D341Med (cell line): ENCODE measurements around the gene TDRD9.
A peak's percentile ranks its signal among the peaks of the same experiment; 100 is the strongest.

Experiments
- DNase-seq: peaks from one replicate; pipeline ENCODE4 v3.0.0; 2012; ENCODE audit warnings: low spot score

The TDRD9 gene

GRCh38 chr14:104091061-104091926 is 163.0 kb downstream of the TDRD9 start:
- DNase-seq: no peak

GRCh38 chr14:104091927-104092771 is 163.9 kb downstream of the TDRD9 start:
- DNase-seq: no peak

GRCh38 chr14:104092931-104093365 is 164.7 kb downstream of the TDRD9 start:
- DNase-seq: no peak

- no peak for DNase-seq
Measured at GRCh38 chr14:104093366-104094055, 165.3 kb downstream of the TDRD9 start.

- DNase-seq: no peak
Measured at GRCh38 chr14:104094056-104094708, 165.9 kb downstream of the TDRD9 start.

GRCh38 chr14:104094709-104095425 is 166.6 kb downstream of the TDRD9 start:
- DNase-seq: peak; percentile 93

GRCh38 chr14:104095426-104096310 is 167.4 kb downstream of the TDRD9 start:
- no peak for DNase-seq

GRCh38 chr14:104096318-104096717 is 168.1 kb downstream of the TDRD9 start:
- DNase-seq: no peak

- DNase-seq: no peak
Measured at GRCh38 chr14:104096751-104097700, 168.8 kb downstream of the TDRD9 start.

GRCh38 chr14:104098272-104099095 is 170.2 kb downstream of the TDRD9 start:
- DNase-seq: no peak

GRCh38 chr14:104099096-104100041 is 171.1 kb downstream of the TDRD9 start:
- DNase-seq: no peak

GRCh38 chr14:104100171-104101085 is 172.2 kb downstream of the TDRD9 start:
- DNase-seq: no peak

GRCh38 chr14:104101086-104101621 is 172.9 kb downstream of the TDRD9 start:
- DNase-seq: no peak

- DNase-seq: no peak
Measured at GRCh38 chr14:104101651-104102281, 173.5 kb downstream of the TDRD9 start.
